Smooth muscle cell (in vitro differentiated cells): ENCODE data around the gene NEB. TPM values are rescaled to one million over a fixed set of nuclear protein-coding genes. Genes with fewer than 3 reads are reported as not detected.

ENCODE experiments used
- DNase-seq: peaks from one replicate; lab custom pipeline; 2025; ENCODE audit not compliant: unreplicated experiment; lab: John Stamatoyannopoulos, UW
- H2AFZ ChIP-seq: fragments of 200-600 bp; sonication (generic); 2 replicates; pipeline ENCODE4 v1.6.0; 2016; ENCODE audit warnings: antibody characterized with exemption, low read depth, mild to moderate bottlenecking
- H3F3A ChIP-seq: fragments of 200-600 bp; sonication (generic); 2 replicates; pipeline ENCODE4 v1.6.0; 2017; ENCODE audit warnings: antibody characterized with exemption, low read depth
- H3K27ac ChIP-seq: fragments of 200-600 bp; sonication (generic); 2 replicates; pipeline ENCODE4 v1.5.1; 2016; ENCODE audit warnings: low read depth, mild to moderate bottlenecking
- H3K27me3 ChIP-seq: fragments of 200-600 bp; sonication (generic); 2 replicates; pipeline ENCODE4 v1.6.1; 2016; ENCODE audit warnings: low read depth, mild to moderate bottlenecking
- H3K36me3 ChIP-seq: fragments of 200-600 bp; sonication (generic); 2 replicates; pipeline ENCODE4 v1.5.1; 2016; ENCODE audit warnings: low read depth
- H3K4me1 ChIP-seq: fragments of 200-600 bp; sonication (generic); 2 replicates; pipeline ENCODE4 v1.5.1; 2016; ENCODE audit warnings: low read depth
- H3K4me2 ChIP-seq: fragments of 200-600 bp; sonication (generic); 2 replicates; pipeline ENCODE4 v1.6.0; 2016; ENCODE audit warnings: mild to moderate bottlenecking
- H3K4me3 ChIP-seq: fragments of 200-600 bp; sonication (generic); 2 replicates; pipeline ENCODE4 v1.5.1; 2016; ENCODE audit warnings: mild to moderate bottlenecking
- H3K79me2 ChIP-seq: fragments of 200-600 bp; sonication (generic); 2 replicates; pipeline ENCODE4 v1.6.0; 2016; ENCODE audit warnings: low read depth, mild to moderate bottlenecking
- H3K9ac ChIP-seq: fragments of 200-600 bp; sonication (generic); 2 replicates; pipeline ENCODE4 v1.6.0; 2016; ENCODE audit warnings: low read depth
- H3K9me3 ChIP-seq: fragments of 200-600 bp; sonication (generic); replicated peaks from 2 replicates; pipeline ENCODE4 v1.5.1; 2016; ENCODE audit warnings: low read depth
- H4K20me1 ChIP-seq: fragments of 200-600 bp; sonication (generic); 2 replicates; pipeline ENCODE4 v1.6.0; 2016; ENCODE audit warnings: low read depth
- CTCF ChIP-seq: fragments of 200-600 bp; sonication (generic); IDR thresholded peaks from 2 replicates; pipeline ENCODE4 v1.5.1; 2017; ENCODE audit warnings: borderline replicate concordance, mild to moderate bottlenecking, antibody characterized with exemption; ENCODE audit not compliant: insufficient read depth, poor library complexity, severe bottlenecking
- WGBS: methylation state at CpG from one replicate; pipeline ENCODE4 v1.1.7; 2016; ENCODE audit warnings: low lambda C conversion rate; 5-methylcytosine and 5-hydroxymethylcytosine counted together
- polyA plus RNA-seq: library from polyadenylated mRNA; unstranded; fragments of >200 nt; fragmentation: Nextera tagmentation; extraction: Ambion mirVana; gene quantifications from 2 replicates; pipeline ENCODE4 v1.2.1, GENCODE V29; 2016
- total RNA-seq: library from RNA; depleted of rRNA; stranded (reverse); fragments of >200 nt; gene quantifications from 2 replicates; pipeline ENCODE4 v1.2.3, GENCODE V29; 2014

The NEB gene
- total and polyA plus RNA-seq, 2 experiments from 2014 or later = 0.18 to 1.3 TPM

DNA sequence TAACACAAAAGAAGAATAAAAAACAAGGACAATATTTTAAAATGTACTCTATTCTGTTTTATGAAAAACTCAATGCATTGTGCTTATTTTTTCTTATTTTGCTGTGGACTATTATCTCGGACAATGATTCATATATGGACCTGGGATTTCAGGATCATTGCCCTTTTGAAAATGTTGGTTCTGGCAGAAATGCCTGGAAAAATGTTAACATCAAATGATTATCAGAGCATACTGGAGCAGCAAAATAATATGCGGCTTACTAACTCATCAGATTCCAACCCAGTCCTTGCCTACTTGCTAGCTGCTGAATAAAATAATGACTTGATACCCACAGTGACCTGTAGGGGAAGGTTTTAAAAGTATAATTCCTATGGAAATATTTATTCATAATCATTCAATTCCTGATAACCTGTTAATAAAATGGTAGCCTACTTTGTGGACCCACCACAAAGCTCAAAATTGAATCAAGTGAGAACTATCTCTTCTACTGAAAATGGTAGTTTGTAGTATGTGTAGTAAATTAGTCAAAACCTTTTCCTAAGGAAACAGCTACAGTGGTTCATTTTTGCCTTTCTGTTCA is 117.4 kb downstream of the NEB start:
- peak; percentile 13 for TF ChIP-seq CTCF
- no peak for DNase-seq
- 99% methylated on average over 2 of the region's 2 CpGs for WGBS
- H3F3A ChIP-seq = no peaks in the 10 kb centered on the region
- no peaks in the 10 kb centered on the region for H3K9me3 ChIP-seq
- no peaks in the 10 kb centered on the region for H3K36me3 ChIP-seq
- H3K9ac ChIP-seq = no peak overlapping the region
- H3K27me3 ChIP-seq = no peaks in the 10 kb centered on the region
- H3K4me1 ChIP-seq = no peaks in the 10 kb centered on the region
- no peak overlapping the region for H3K4me2 ChIP-seq
- H3K79me2 ChIP-seq = no peaks in the 10 kb centered on the region
- H4K20me1 ChIP-seq = no peaks in the 10 kb centered on the region
- no peak overlapping the region for H3K4me3 ChIP-seq
- no peak overlapping the region for H2AFZ ChIP-seq
- H3K27ac ChIP-seq = no peak overlapping the region

DNA sequence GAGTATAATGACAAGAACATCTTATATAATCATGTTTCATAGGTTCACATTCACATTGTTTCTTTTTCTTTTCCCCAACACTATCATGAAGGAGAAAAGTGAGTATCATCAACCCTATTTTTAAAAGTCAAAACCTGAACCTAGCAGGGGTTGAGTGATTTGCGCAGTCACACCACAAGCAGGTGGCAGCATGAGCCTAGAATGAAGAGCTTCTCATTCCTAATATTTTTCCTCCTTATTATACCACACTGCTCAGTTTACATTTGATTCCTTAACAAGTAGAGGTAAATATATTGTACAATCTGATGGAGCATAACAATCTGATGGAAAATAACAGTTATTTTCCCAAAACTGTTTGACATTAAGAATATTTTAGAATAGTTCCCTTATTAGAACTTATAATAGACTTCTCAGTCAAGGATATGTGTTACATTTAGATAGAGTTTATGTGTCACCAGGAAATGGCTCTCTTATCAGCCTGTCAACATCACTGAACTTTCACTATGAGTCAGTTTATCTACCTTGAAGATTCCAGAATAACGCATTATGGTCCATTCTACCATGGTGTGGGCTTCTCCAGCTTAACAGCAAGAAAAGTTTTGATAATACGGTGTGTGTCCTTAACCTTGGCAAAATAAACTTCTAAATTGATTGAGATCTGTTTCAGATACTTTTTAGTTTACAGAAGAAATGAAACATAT is 119.5 kb downstream of the NEB start:
- H3K4me2 ChIP-seq = no peak overlapping the region
- H3K4me3 ChIP-seq = no peak overlapping the region
- H3F3A ChIP-seq = no peaks in the 10 kb centered on the region
- H3K9ac ChIP-seq = no peak overlapping the region
- H3K27ac ChIP-seq = no peak overlapping the region
- H3K4me1 ChIP-seq = no peaks in the 10 kb centered on the region
- 97% methylated on average over 3 of the region's 3 CpGs for WGBS
- H3K27me3 ChIP-seq = no peaks in the 10 kb centered on the region
- H4K20me1 ChIP-seq = no peaks in the 10 kb centered on the region
- peak; percentile 30 for TF ChIP-seq CTCF
- DNase-seq = no peak
- no peak overlapping the region for H2AFZ ChIP-seq
- no peaks in the 10 kb centered on the region for H3K9me3 ChIP-seq
- no peaks in the 10 kb centered on the region for H3K79me2 ChIP-seq
- no peaks in the 10 kb centered on the region for H3K36me3 ChIP-seq

DNA sequence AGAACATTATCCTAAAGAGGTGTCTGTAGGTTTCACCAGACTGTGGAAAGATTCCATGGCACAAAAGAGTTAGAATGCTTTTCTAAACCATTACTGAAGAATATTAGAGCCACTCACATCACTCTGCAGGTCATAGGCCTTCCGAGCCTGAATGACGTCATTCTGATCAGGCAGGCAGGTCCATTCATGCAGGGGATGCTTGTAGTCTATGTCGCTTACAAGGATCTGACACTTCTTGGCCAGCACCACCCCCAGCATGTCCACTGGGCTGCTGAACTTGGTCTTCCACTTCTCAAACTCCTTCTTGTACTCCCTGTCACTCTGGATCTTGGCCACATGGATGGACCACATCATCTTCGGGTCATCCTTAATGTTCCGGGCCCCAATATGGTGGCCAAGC is 120.1 kb downstream of the NEB start:
- Histone ChIP-seq H3K4me2 (no peak overlapping the region), H3K4me3 (no peak overlapping the region), H4K20me1 (no peaks in the 10 kb centered on the region), H3K27me3 (no peaks in the 10 kb centered on the region), H3K9me3 (no peaks in the 10 kb centered on the region), H3K79me2 (no peaks in the 10 kb centered on the region), H3K4me1 (no peaks in the 10 kb centered on the region), H3F3A (no peaks in the 10 kb centered on the region), H2AFZ (no peak overlapping the region), H3K27ac (no peak overlapping the region), H3K36me3 (no peaks in the 10 kb centered on the region), H3K9ac (no peak overlapping the region)
- no peak for DNase-seq
- TF ChIP-seq CTCF = no peak
- 88% methylated on average over 5 of the region's 5 CpGs for WGBS

DNA sequence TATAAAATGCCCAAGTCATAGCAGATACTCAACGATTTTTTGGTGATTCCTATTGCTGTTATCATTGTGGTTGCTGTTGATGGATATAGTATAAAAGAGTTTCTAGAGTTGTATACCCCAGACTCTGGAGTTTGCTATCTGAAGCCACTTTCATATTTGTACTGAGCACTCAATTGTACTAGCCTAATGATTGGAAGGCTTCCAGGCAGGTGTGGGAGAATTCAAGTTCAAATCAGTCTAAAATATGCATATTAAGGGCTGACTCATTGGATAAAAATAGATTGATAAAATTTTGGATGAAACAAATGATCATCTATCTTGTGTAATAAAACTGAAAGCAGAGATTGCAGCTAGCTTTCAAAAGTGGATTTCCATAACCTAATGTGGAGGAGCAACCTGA is 122.9 kb downstream of the NEB start:
- Histone ChIP-seq H3K27ac (no peak overlapping the region), H3K27me3 (no peaks in the 10 kb centered on the region), H3K9me3 (no peaks in the 10 kb centered on the region), H3K4me3 (no peak overlapping the region), H3F3A (no peaks in the 10 kb centered on the region), H4K20me1 (no peaks in the 10 kb centered on the region), H3K4me2 (no peak overlapping the region), H3K9ac (no peak overlapping the region), H3K79me2 (no peaks in the 10 kb centered on the region), H3K4me1 (no peaks in the 10 kb centered on the region), H2AFZ (no peak overlapping the region), H3K36me3 (no peaks in the 10 kb centered on the region)
- WGBS = 68% methylated on average over 1 of the region's 1 CpG
- no peak for TF ChIP-seq CTCF
- no peak for DNase-seq
